Sciatic nerve (tissue), 2 donors: ENCODE data around the gene PTRH1. TPM values are rescaled to one million over a fixed set of nuclear protein-coding genes. Genes with fewer than 3 reads are reported as not detected.

Source experiments
- ATAC-seq: fragments of 200-7000 bp; cut with Tn5 transposase; one replicate; pipeline ENCODE4 v1.9.1; 2020; ENCODE audit warnings: mild to moderate bottlenecking, moderate library complexity
- DNase-seq: peaks from one replicate; pipeline ENCODE4 v3.0.0-alpha.2; 2020; ENCODE audit warnings: low spot score
- intact Hi-C: fragments of 100-400 bp; cut with DNase I; formaldehyde crosslinking; loops from one replicate; pipeline ENCODE4 v1.14.2; 2022
- total RNA-seq: library from RNA; stranded (reverse); fragmentation: NEBNext Ultra II Directional; extraction: Animal tissue kit (Norgen Biotek cat#: 25700); gene quantifications from one replicate; pipeline ENCODE4 v1.2.1, GENCODE V29; 2021
- donor health status: DM: no; HTN: no; CAD: no.
- donor health status: DM: no; HTN: no; CAD: no.

PTRH1 gene
- total RNA-seq, 1 donor from 2014 or later = 10.3 TPM

DNA sequence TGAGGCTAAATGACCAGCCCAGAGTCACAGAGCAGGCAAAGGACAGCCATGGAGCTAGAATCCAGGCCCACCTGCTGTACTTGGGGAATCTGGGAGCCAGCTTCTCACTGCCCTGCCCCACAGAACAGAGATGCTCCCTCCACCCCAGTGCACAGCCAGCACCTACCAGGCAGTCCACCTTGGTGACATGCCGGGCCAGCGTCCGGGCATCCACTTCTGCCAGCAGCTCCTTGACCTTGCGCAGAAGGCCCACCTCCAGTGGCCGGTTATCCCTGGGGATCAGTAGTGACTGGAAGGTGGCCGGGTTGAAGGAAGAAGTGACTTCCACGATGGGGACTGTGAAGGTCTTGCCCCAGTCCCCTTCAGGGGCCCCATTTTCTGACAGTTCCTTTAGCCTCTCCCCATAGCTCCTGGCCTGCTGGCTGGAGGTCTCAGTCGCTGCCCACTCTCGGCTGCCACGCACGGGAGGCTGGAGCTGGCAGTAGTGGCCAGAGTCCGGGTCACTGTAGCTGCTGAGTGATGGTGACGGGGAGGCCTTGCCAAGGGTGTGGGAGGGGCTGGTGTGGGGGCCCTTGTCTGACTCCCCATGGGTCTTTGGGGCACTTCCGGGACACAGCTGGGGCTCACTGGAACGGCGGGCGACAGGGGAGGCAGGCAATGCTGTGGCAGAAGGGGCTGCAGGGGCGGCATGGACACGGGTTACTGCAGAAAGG, 29.1 kb upstream of the PTRH1 start:
- no peak for ATAC-seq
- DNase-seq = no peak
- intact Hi-C loops = no loop called here

- DNase-seq (no peak), ATAC-seq (peak; percentile 36)
- intact Hi-C loops = no loop called here
These were observed 27.1 kb upstream of the PTRH1 start for GRCh38 chr9:127742435-127743088.

- DNase-seq (peak; percentile 76), ATAC-seq (peak; percentile 48)
- intact Hi-C loops = no loop called here
These were observed 26.5 kb upstream of the PTRH1 start for GRCh38 chr9:127741831-127742434.

- DNase-seq (no peak), ATAC-seq (no peak)
- intact Hi-C loops = loop anchor here (5.0 to 10.0 kb wide), 2 partner anchors 188 to 235 kb away; no protein-coding TSS in a partner anchor
These were observed 24.3 kb upstream of the PTRH1 start for GRCh38 chr9:127739614-127740330.

- DNase-seq = no peak
- intact Hi-C loops = loop anchor here (5.0 to 10.0 kb wide), 2 partner anchors 189 to 234 kb away; no protein-coding TSS in a partner anchor
- no peak for ATAC-seq
These were observed 23.2 kb upstream of the PTRH1 start for GRCh38 chr9:127738666-127739065.

DNA sequence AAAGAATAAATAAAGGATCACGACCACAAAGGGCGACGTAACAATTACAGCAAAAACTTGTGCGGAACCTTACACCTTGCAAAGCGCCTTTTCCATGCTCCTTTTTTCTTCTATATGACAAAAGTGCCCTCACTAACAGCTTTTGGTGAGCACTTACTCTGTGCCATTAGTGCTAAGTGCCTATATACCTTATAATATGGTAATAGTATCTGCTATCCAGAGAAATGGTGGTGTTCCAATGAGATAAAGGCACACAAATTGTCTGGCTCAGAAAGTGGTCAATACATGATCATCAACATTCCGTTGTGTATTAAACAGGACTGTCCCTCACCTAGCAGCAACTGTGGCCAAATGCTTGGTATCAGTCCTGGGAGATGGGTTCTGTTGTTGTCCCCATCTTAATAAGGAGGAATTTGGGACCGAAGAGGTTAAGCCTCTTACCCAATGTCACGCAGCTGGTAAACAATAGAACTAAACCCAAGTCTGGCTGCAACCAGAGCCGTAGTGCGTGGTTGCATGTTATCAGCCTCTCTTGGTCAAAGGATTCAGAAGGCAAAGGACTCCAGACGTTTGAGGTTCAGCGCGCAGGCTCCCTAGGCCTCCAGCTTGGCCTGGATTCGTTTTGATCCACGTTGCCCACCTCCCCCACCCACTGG, 20.2 kb upstream of the PTRH1 start:
- DNase-seq = no peak
- ATAC-seq = no peak
- intact Hi-C loops = loop anchor here (2.0 to 10.0 kb wide), 3 partner anchors 49 to 231 kb away; no protein-coding TSS in a partner anchor

GRCh38 chr9:127734747-127735529, 19.5 kb upstream of the PTRH1 start, which contains the start of gene TOR2A:
Gene TOR2A, minus strand, starts transcription at chr9:127735294. Its CDS starts 24 bp downstream, at chr9:127735270.
- intact Hi-C loops = loop anchor here (5.0 to 10.0 kb wide), 3 partner anchors 132 to 230 kb away; no protein-coding TSS in a partner anchor
- DNase-seq (peak; percentile 99), ATAC-seq (peak; percentile 94)

DNA sequence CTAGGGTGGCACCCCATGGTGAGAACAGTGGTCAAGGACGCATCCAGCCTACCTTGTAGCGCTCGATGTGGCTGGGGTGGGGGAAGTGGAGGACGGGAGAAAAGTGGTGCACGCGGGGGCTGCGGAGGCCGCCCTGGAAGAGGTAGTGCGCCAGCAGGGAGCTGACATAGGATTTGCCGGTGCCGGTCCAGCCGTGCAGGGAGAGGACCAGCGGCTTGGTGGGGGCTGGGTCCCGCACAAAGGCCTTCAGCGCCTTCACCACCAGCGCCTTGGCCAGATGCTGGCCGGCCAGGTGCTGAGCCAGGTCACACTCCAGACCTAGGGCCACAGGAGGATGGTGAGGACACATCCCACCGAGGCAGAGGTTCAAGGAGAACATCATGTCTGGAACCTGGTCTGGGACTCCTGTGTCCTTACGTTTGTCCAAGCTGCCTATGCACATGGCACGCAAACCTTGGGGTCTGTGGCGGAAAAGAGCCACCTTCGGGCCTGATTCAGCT, 18.8 kb upstream of the PTRH1 start:
- ATAC-seq = peak; percentile 0
- no peak for DNase-seq
- intact Hi-C loops = loop anchor here (5.0 to 10.0 kb wide), 2 partner anchors 133 to 229 kb away; no protein-coding TSS in a partner anchor

GRCh38 chr9:127733614-127734013, 18.2 kb upstream of the PTRH1 start:
- ATAC-seq = no peak

GRCh38 chr9:127732444-127732843, 17.0 kb upstream of the PTRH1 start:
- DNase-seq (no peak), ATAC-seq (no peak)
- intact Hi-C loops = loop anchor here (2.0 to 10.0 kb wide), 3 partner anchors 36 to 228 kb away; no protein-coding TSS in a partner anchor

More at GRCh38 chr9:127733614-127734013, 18.2 kb upstream of the PTRH1 start:
- intact Hi-C loops = loop anchor here (2.0 to 10.0 kb wide), 3 partner anchors 37 to 229 kb away; no protein-coding TSS in a partner anchor
- DNase-seq = no peak

DNA sequence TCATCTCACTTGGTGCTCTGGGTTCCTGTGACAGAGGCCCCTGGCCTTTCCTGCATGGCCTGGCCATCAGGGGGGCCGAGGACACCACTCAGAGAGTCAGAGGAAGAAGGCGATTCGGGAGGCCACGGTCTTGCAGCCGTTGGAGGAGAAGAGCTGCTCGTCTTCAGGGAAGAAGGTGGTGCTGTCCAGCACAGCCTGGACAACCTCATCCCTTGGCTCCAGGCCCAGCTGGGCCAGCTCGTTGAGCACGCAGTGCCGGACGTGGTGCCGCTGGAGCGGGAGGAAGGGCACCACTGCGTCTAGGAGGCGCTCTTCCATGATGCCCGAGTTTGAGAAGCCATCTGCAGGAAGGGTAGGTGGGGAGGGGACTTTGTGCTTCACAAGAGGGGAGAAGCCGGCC, 16.5 kb upstream of the PTRH1 start:
- ATAC-seq (no peak), DNase-seq (no peak)
- intact Hi-C loops = loop anchor here (2.0 to 10.0 kb wide), 4 partner anchors 35 to 227 kb away; no protein-coding TSS in a partner anchor

GRCh38 chr9:127730799-127731410, 15.4 kb upstream of the PTRH1 start:
- no peak for ATAC-seq
- intact Hi-C loops = loop anchor here (2.0 to 10.0 kb wide), 3 partner anchors 136 to 226 kb away; no protein-coding TSS in a partner anchor
- DNase-seq = no peak

DNA sequence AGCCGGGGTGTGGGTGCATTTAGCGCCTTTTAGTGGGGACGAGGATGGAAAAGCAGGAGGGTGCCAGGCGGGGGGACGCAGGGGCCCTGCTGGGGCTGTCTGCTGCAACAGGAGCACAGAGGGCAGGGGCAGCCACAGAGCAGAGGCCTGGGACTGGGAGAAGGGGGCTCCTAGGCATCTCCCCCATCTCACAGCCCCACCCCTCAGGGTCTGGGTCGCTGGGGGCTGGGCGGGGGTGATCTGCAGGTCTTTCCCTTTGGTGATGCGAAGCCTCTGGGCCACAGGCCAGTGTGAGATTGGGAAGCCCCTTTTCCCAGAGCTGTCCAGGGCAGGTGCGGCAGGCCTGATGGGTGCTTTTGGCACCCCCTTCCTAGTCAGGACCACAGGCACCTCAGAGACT, 14.8 kb upstream of the PTRH1 start:
- DNase-seq (no peak), ATAC-seq (no peak)
- intact Hi-C loops = loop anchor here (2.0 to 10.0 kb wide), 3 partner anchors 137 to 225 kb away; no protein-coding TSS in a partner anchor

DNA sequence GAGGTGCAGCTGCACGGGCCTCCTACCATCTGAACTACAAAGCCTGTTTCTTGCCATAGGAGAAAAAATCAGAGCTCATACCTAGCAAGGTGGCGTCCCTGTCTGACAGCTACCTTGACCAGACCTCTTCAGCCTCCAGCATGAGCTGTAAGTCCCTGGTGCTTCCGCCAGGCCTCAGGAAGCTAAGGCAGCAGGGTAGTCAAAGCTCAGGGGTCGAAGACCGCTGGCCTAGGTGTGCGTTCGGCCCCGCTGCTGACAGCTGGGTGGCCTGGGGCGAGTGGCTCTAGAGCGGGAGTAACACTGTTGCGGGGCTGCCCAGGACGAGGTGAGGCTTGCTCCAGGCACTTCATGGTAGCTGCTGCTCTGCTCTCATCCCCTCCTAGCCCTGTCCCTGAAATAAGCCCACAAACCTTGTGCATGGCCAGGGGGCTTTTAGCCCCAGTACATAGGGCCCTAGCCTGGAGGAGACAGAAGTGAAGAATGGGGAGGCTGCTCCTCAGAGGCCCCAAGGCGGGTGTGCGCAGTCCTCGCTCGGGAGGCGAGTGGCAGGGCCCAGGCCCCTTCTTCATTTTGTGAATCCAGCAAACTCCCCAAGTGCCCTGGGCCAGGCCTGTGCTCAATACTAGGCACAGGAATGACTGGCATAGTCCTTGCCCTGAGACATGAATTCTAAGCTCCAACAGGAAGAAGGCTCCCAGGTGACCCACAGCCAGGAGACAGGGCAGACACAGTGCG, 14.2 kb upstream of the PTRH1 start:
- DNase-seq (no peak), ATAC-seq (no peak)
- intact Hi-C loops = loop anchor here (2.0 to 10.0 kb wide), 3 partner anchors 138 to 225 kb away; no protein-coding TSS in a partner anchor

- DNase-seq (no peak), ATAC-seq (no peak)
- intact Hi-C loops = no loop called here
These were observed 13.3 kb upstream of the PTRH1 start for GRCh38 chr9:127728808-127729207.

- intact Hi-C loops = no loop called here
These were observed 11.4 kb upstream of the PTRH1 start for GRCh38 chr9:127726871-127727270.

More at GRCh38 chr9:127726871-127727270, 11.4 kb upstream of the PTRH1 start:
- DNase-seq (no peak), ATAC-seq (no peak)
